GM23338 (cell line): Measurements from ENCODE around the gene SLC16A5. TPM values are rescaled to one million over a fixed set of nuclear protein-coding genes. Genes with fewer than 3 reads are reported as not detected.

ENCODE experiments used
- ATAC-seq: fragments of 200-7000 bp; cut with Tn5 transposase; 3 replicates; pipeline ENCODE4 v1.9.1; 2020
- DNase-seq: peaks from one replicate; pipeline ENCODE4 v3.0.0-alpha.2; 2015; ENCODE audit warnings: low spot score
- H2AFZ ChIP-seq: fragments of 200-600 bp; sonication (generic); 2 replicates; pipeline ENCODE4 v1.8.0; 2016; ENCODE audit warnings: antibody characterized with exemption, mild to moderate bottlenecking, moderate library complexity
- H3F3A ChIP-seq: fragments of 200-600 bp; sonication (generic); replicated peaks from 2 replicates; pipeline ENCODE4 v1.8.0; 2017; ENCODE audit warnings: antibody characterized with exemption, mixed run types, low read depth
- H3K27ac ChIP-seq: fragments of 200-600 bp; sonication (generic); 2 replicates; pipeline ENCODE4 v1.6.1; 2016; ENCODE audit warnings: low read depth
- H3K27me3 ChIP-seq: fragments of 200-600 bp; sonication (generic); 2 replicates; pipeline ENCODE4 v1.8.0; 2016; ENCODE audit warnings: mild to moderate bottlenecking, mixed run types, moderate library complexity; ENCODE audit not compliant: insufficient read depth
- H3K36me3 ChIP-seq: fragments of 200-600 bp; sonication (generic); 2 replicates; pipeline ENCODE4 v1.8.0; 2016; ENCODE audit warnings: mild to moderate bottlenecking; ENCODE audit not compliant: insufficient read depth
- H3K4me1 ChIP-seq: fragments of 200-600 bp; sonication (generic); 2 replicates; pipeline ENCODE4 v1.8.0; 2016; ENCODE audit warnings: mild to moderate bottlenecking, moderate library complexity; ENCODE audit not compliant: insufficient read depth
- H3K4me2 ChIP-seq: fragments of 200-600 bp; sonication (generic); 2 replicates; pipeline ENCODE4 v1.7.1; 2017; ENCODE audit warnings: mixed run types
- H3K4me3 ChIP-seq: fragments of 200-600 bp; sonication (generic); 2 replicates; pipeline ENCODE4 v1.6.1; 2016; ENCODE audit warnings: mixed run types
- H3K79me2 ChIP-seq: fragments of 200-600 bp; sonication (generic); replicated peaks from 2 replicates; pipeline ENCODE4 v1.8.0; 2017; ENCODE audit warnings: mild to moderate bottlenecking; ENCODE audit not compliant: insufficient read depth
- H3K9me2 ChIP-seq: fragments of 200-600 bp; sonication (generic); 2 replicates; pipeline ENCODE4 v1.8.0; 2017; ENCODE audit not compliant: insufficient read depth
- H4K20me1 ChIP-seq: fragments of 200-600 bp; sonication (generic); replicated peaks from 2 replicates; pipeline ENCODE4 v1.8.0; 2017; ENCODE audit warnings: mild to moderate bottlenecking; ENCODE audit not compliant: insufficient read depth
- H3K27ac Mint-ChIP-seq: 2 replicates; pipeline ENCODE4 v1.8.0; 2020; ENCODE audit warnings: inconsistent platforms, mild to moderate bottlenecking, moderate library complexity, mixed read lengths
- H3K27me3 Mint-ChIP-seq: 3 replicates; pipeline ENCODE4 v1.8.0; 2022; ENCODE audit warnings: low read depth, mild to moderate bottlenecking, moderate library complexity, mixed read lengths, inconsistent platforms; ENCODE audit not compliant: insufficient read depth, poor library complexity
- H3K36me3 Mint-ChIP-seq: 3 replicates; pipeline ENCODE4 v1.8.0; 2021; ENCODE audit warnings: low read depth, mild to moderate bottlenecking, inconsistent platforms, moderate library complexity, mixed read lengths
- H3K4me1 Mint-ChIP-seq: 3 replicates; pipeline ENCODE4 v1.8.0; 2020; ENCODE audit warnings: mild to moderate bottlenecking, inconsistent platforms, mixed read lengths
- H3K4me3 Mint-ChIP-seq: 3 replicates; pipeline ENCODE4 v1.8.0; 2021; ENCODE audit warnings: moderate library complexity, mild to moderate bottlenecking, inconsistent platforms, mixed read lengths
- H3K9me3 Mint-ChIP-seq: 3 replicates; pipeline ENCODE4 v1.8.0; 2020; ENCODE audit warnings: moderate library complexity, mild to moderate bottlenecking, inconsistent platforms, mixed read lengths
- EZH2phosphoT487 ChIP-seq: fragments of 200-600 bp; sonication (generic); IDR thresholded peaks from one replicate; pipeline ENCODE4 v1.8.1; 2018; ENCODE audit warnings: antibody characterized with exemption; ENCODE audit not compliant: unreplicated experiment
- POLR2AphosphoS5 ChIP-seq: IDR thresholded peaks from 2 replicates; pipeline ENCODE4 v1.6.1; 2016; ENCODE audit warnings: antibody characterized with exemption, low read depth
- polyA plus RNA-seq: library from polyadenylated mRNA; unstranded; fragments of >200 nt; fragmentation: Nextera tagmentation; extraction: Ambion mirVana; gene quantifications from 2 replicates; pipeline ENCODE4 v1.2.1, GENCODE V29; 2016
- total RNA-seq: library from RNA; depleted of rRNA; stranded (reverse); fragments of >200 nt; shearing (Covaris generic); gene quantifications from 2 replicates; pipeline ENCODE4 v1.2.3, GENCODE V29; 2014
- TF ChIP-seq, protein P1 (sequence below): IDR thresholded peaks from one replicate; pipeline ENCODE4 v1.6.1; 2018; ENCODE audit warnings: antibody characterized with exemption; ENCODE audit not compliant: unreplicated experiment
- TF ChIP-seq, protein P2 (sequence below), 2 experiments: fragments of 200-600 bp in 1 of 2; sonication (generic) in 1 of 2; conservative IDR thresholded peaks; 2 replicates each; pipeline versions ENCODE4 v1.5.1 to v1.6.1; 2016 to 2017; ENCODE audit warnings: antibody characterized with exemption in 2 of 2, low read depth in 2 of 2, mild to moderate bottlenecking in 2 of 2, moderate library complexity in 1 of 2
- TF ChIP-seq, protein P3 (sequence below): IDR thresholded peaks from 2 replicates; pipeline ENCODE4 v1.6.1; 2016; ENCODE audit warnings: antibody characterized with exemption

SLC16A5 gene
- total and polyA plus RNA-seq, 2 experiments from 2014 or later = 7.3 to 40.0 TPM

DNA sequence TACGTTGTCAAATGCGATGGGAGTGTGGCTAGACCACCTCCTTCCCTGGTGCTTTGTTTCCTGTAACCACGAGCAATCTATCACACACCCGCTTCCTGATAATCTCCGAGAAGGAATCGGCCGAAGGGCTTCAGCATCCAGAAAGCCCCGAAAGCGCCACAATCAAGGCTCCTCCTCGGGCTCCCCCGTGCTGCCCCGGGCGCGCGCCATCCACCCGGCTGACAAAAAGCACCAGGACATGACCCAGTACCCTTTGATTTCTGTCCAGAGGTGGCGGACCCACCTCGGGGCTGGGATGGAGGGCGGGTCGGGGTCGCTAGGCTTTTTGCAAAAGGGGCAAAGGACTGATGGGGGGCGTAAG, 21.3 kb downstream of the SLC16A5 start (continued):
- TF ChIP-seq, protein P1, sequence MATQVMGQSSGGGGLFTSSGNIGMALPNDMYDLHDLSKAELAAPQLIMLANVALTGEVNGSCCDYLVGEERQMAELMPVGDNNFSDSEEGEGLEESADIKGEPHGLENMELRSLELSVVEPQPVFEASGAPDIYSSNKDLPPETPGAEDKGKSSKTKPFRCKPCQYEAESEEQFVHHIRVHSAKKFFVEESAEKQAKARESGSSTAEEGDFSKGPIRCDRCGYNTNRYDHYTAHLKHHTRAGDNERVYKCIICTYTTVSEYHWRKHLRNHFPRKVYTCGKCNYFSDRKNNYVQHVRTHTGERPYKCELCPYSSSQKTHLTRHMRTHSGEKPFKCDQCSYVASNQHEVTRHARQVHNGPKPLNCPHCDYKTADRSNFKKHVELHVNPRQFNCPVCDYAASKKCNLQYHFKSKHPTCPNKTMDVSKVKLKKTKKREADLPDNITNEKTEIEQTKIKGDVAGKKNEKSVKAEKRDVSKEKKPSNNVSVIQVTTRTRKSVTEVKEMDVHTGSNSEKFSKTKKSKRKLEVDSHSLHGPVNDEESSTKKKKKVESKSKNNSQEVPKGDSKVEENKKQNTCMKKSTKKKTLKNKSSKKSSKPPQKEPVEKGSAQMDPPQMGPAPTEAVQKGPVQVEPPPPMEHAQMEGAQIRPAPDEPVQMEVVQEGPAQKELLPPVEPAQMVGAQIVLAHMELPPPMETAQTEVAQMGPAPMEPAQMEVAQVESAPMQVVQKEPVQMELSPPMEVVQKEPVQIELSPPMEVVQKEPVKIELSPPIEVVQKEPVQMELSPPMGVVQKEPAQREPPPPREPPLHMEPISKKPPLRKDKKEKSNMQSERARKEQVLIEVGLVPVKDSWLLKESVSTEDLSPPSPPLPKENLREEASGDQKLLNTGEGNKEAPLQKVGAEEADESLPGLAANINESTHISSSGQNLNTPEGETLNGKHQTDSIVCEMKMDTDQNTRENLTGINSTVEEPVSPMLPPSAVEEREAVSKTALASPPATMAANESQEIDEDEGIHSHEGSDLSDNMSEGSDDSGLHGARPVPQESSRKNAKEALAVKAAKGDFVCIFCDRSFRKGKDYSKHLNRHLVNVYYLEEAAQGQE = no peak
- TF ChIP-seq, protein P2, sequence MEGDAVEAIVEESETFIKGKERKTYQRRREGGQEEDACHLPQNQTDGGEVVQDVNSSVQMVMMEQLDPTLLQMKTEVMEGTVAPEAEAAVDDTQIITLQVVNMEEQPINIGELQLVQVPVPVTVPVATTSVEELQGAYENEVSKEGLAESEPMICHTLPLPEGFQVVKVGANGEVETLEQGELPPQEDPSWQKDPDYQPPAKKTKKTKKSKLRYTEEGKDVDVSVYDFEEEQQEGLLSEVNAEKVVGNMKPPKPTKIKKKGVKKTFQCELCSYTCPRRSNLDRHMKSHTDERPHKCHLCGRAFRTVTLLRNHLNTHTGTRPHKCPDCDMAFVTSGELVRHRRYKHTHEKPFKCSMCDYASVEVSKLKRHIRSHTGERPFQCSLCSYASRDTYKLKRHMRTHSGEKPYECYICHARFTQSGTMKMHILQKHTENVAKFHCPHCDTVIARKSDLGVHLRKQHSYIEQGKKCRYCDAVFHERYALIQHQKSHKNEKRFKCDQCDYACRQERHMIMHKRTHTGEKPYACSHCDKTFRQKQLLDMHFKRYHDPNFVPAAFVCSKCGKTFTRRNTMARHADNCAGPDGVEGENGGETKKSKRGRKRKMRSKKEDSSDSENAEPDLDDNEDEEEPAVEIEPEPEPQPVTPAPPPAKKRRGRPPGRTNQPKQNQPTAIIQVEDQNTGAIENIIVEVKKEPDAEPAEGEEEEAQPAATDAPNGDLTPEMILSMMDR (conservative IDR thresholded peaks at IDR 0.05; ENCODE audit: low read depth in 2 of 2) = no peak
- TF ChIP-seq EZH2phosphoT487 = no peak
- TF ChIP-seq, protein P3, sequence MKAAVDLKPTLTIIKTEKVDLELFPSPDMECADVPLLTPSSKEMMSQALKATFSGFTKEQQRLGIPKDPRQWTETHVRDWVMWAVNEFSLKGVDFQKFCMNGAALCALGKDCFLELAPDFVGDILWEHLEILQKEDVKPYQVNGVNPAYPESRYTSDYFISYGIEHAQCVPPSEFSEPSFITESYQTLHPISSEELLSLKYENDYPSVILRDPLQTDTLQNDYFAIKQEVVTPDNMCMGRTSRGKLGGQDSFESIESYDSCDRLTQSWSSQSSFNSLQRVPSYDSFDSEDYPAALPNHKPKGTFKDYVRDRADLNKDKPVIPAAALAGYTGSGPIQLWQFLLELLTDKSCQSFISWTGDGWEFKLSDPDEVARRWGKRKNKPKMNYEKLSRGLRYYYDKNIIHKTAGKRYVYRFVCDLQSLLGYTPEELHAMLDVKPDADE = no peak
- TF ChIP-seq POLR2AphosphoS5 = no peak

GRCh38 chr17:75109407-75110233, 21.9 kb downstream of the SLC16A5 start, which contains the start of gene ARMC7:
TSS of gene ARMC7 (plus strand) at chr17:75109969. CDS start at chr17:75110289, 320 bp downstream.
- Histone ChIP-seq H3K4me1 (peaks cover 10% of the 10 kb centered on the region; the same call in 1 of the 2 replicates), H2AFZ (peak within 1 kb of the TSS; percentile 93), H3K27me3 (no peaks in the 10 kb centered on the region), H3K4me3 (peak within 1 kb of the TSS; percentile 88), H3K4me2 (peak within 1 kb of the TSS; percentile 93), H3K9me2 (no peaks in the 10 kb centered on the region), H3K27ac (0 out of 2 replicates have a peak within 1 kb of the TSS, but pooled peaks have one; percentile 72), H4K20me1 (no peaks in the 10 kb centered on the region; the same call in 1 of the 2 replicates), H3F3A (peaks cover 34% of the 10 kb centered on the region; the same call in 1 of the 2 replicates), H3K79me2 (peaks cover 13% of the 10 kb centered on the region), H3K36me3 (no peaks in the 10 kb centered on the region)
- peaks cover 32% of the 10 kb centered on the region for H3K4me1 Mint-ChIP-seq
- peaks cover 11% of the 10 kb centered on the region; the same call in 2 of the 3 replicates for H3K36me3 Mint-ChIP-seq
- H3K4me3 Mint-ChIP-seq = peak within 1 kb of the TSS; percentile 90
- no peaks in the 10 kb centered on the region for H3K9me3 Mint-ChIP-seq
- H3K27me3 Mint-ChIP-seq = peaks cover 25% of the 10 kb centered on the region
- ATAC-seq (peak; percentile 72), DNase-seq (peak; percentile 93)
- peak within 1 kb of the TSS; percentile 74; the same call in 1 of the 2 replicates for H3K27ac Mint-ChIP-seq
- TF ChIP-seq, protein P3 = 0 out of 2 replicates have a peak, but pooled peaks have one; percentile 21
- peak; percentile 85 for TF ChIP-seq POLR2AphosphoS5
- TF ChIP-seq, protein P2 (conservative IDR thresholded peaks at IDR 0.05; ENCODE audit: low read depth in 2 of 2) = no peak
